ENCODE measurements around the gene TMEM120B. TPM values are rescaled to one million over a fixed set of nuclear protein-coding genes. Genes with fewer than 3 reads are reported as not detected.
"Not testable (repeated sequence)": the region's sequence is repeated elsewhere in the genome, so short reads cannot be mapped to it uniquely, and the experiment has no call there.

Gene TMEM120B
- total RNA-seq, 4 donors from 2014 or later, result 1.9 to 19.9 (median 4.5) TPM

DNA sequence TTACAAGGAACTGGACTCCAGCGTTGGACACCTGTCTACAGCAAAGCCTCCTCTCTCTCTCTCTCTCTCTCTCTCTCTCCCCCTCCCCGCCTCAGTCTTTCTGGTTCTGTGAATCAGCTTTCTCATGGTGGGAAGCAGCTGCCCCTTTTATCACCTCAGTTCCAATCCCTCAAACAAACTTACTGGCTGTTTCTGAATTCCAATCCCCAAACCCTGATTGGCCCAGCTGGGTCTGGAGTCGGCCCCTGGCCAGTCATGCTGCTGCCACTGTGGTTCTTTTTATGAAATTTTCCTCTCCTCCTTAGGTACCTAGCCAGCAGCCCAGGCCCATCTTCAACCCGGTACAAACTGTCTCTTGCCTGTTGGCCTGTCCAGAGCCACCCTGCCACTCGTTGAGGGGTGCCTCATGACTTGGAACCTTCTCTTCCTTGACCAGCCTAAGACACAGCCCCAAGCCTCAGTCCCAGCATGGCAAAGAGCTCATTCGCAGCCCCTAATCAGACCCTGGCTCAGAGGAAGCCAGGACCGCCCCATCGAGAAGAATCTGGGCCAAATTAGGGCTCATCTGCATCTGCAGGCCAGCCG, 33.7 kb upstream of the TMEM120B start:
- H3K27me3 ChIP-seq, result no peaks in the 10 kb centered on the region
- intact Hi-C loops (cut with DNase I; ENCODE audit: low total_unique reads), result loop anchor here (5.0 kb wide), 1 partner anchor 182 kb away; no protein-coding TSS in a partner anchor
- TF ChIP-seq, protein P1, sequence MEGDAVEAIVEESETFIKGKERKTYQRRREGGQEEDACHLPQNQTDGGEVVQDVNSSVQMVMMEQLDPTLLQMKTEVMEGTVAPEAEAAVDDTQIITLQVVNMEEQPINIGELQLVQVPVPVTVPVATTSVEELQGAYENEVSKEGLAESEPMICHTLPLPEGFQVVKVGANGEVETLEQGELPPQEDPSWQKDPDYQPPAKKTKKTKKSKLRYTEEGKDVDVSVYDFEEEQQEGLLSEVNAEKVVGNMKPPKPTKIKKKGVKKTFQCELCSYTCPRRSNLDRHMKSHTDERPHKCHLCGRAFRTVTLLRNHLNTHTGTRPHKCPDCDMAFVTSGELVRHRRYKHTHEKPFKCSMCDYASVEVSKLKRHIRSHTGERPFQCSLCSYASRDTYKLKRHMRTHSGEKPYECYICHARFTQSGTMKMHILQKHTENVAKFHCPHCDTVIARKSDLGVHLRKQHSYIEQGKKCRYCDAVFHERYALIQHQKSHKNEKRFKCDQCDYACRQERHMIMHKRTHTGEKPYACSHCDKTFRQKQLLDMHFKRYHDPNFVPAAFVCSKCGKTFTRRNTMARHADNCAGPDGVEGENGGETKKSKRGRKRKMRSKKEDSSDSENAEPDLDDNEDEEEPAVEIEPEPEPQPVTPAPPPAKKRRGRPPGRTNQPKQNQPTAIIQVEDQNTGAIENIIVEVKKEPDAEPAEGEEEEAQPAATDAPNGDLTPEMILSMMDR (IDR thresholded peaks at IDR 0.05), result no peak
- TF ChIP-seq POLR2AphosphoS5 (IDR thresholded peaks at IDR 0.05), result no peak
- no peak for TF ChIP-seq POLR2A (IDR thresholded peaks at IDR 0.05)
- TF ChIP-seq EP300 (IDR thresholded peaks at IDR 0.05; ENCODE audit: low read depth), result no peak
- H3K27ac ChIP-seq, result no peak overlapping the region
- H3K4me1 ChIP-seq, result peaks cover 0 to 6% (median 0%) of the 10 kb centered on the region in 4 donors
- DNase-seq, result no peak
- 78 to 100% methylated on average over 1 to 9 of the region's 9 CpGs for WGBS, 2 donors (ENCODE audit: low coverage in 1 of 2)
- H3K4me3 ChIP-seq, result no peak overlapping the region
- no peaks in the 10 kb centered on the region for H3K9me3 ChIP-seq
- in situ Hi-C loops (cut with MboI; ENCODE audit: low pct_ligation_motif_present in 1 of 4, low pct_unique_long_range_greater_than_20kb in 1 of 4, low sequenced_read_pairs in 3 of 4), result loop anchor here in 3 of 4 donors (5.0 to 10.0 kb wide), 3 partner anchors 124 to 184 kb away; no protein-coding TSS in a partner anchor
- H3K36me3 ChIP-seq, result no peaks in the 10 kb centered on the region

DNA sequence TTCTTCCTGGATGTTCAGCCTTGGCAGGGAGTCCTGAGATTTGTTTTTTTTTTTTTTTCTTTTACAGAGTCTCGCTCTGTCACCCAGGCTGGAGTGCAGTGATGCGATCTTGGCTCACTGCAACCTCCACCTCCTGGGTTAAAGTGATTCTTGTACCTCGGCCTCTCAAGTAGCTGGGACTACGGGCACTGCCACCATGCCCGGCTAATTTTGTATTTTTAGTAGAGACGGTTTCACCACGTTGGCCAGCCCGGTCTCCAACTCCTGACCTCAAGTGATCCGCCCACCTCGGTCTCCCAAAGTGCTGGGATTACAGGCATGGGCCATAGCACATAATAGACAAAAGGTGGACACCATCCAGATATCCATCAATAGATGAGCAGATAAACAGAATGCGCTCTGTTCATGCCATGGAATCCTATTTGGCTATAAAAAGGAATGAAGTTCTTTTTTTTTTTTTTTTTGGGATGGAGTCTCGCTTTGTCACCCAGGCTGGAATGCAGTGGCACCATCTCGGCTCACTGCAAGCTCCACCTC, 32.8 kb upstream of the TMEM120B start:
- H3K27me3 ChIP-seq, H3K9me3 ChIP-seq, H3K27ac ChIP-seq, DNase-seq, H3K4me3 ChIP-seq, H3K36me3 ChIP-seq, H3K4me1 ChIP-seq: not testable (repeated sequence)
- intact Hi-C loops (cut with DNase I; ENCODE audit: low total_unique reads), result loop anchor here (5.0 kb wide), 1 partner anchor 182 kb away; no protein-coding TSS in a partner anchor
- in situ Hi-C loops (cut with MboI; ENCODE audit: low pct_ligation_motif_present in 1 of 4, low pct_unique_long_range_greater_than_20kb in 1 of 4, low sequenced_read_pairs in 3 of 4), result loop anchor here (5.0 to 10.0 kb wide), 4 partner anchors 125 to 185 kb away; no protein-coding TSS in a partner anchor
- 80 to 86% methylated on average over 1 to 13 of the region's 13 CpGs for WGBS, 2 donors (ENCODE audit: low coverage in 1 of 2)

DNA sequence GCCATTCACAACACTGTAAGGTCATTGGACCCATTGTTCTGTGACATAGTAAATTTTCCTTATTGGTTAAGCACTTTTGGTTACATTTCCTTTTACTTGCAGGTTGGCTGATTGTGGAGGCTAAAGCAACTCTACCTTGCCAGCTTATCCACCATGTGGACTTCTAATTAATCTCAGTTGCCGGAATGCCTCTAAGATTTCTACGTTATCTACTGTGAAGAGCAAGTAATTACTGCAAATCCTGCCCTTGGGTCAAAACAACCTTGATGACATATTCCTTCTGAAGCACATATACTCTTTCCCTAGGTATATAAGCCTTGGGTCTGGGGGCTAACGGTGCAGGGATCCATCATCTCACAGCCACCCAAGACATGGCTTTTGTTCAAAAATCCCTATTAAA, 23.6 kb upstream of the TMEM120B start:
- in situ Hi-C loops (cut with MboI; ENCODE audit: low pct_ligation_motif_present in 1 of 4, low pct_unique_long_range_greater_than_20kb in 1 of 4, low sequenced_read_pairs in 3 of 4) (loop anchor here in 1 of 4 donors (10.0 kb wide), 1 partner anchor 194 kb away; no protein-coding TSS in a partner anchor), intact Hi-C loops (cut with DNase I; ENCODE audit: low total_unique reads) (no loop called here)
- H3K27me3 ChIP-seq, result no peaks in the 10 kb centered on the region
- H3K4me1 ChIP-seq, result peaks cover 0 to 14% (median 8%) of the 10 kb centered on the region in 4 donors
- no peak for TF ChIP-seq POLR2AphosphoS5 (IDR thresholded peaks at IDR 0.05)
- no peaks in the 10 kb centered on the region for H3K9me3 ChIP-seq
- 88 to 93% methylated on average over 2 to 3 of the region's 3 CpGs for WGBS, 2 donors (ENCODE audit: low coverage in 1 of 2)
- no peaks in the 10 kb centered on the region for H3K36me3 ChIP-seq
- H3K4me3 ChIP-seq, result no peak overlapping the region
- DNase-seq, result no peak
- no peak overlapping the region for H3K27ac ChIP-seq

DNA sequence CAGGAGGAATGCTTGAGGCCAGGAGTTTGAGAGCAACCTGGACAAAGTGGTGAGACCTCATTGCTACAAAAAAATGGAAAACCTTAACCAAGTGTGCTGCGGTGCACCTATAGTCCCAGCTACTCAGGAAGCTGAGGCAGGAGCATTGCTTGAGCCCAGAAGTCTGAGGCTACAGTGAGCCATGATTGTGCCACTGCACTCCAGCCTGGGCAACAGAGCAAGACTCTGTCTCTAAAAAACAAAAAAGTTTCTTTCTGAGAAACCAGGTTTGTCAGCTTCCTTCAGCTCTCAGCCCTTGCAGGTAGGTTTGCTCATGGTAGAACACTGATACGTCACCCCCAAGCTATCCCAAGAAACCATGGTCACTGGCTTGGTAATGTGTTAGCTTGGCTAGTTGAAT, 23.1 kb upstream of the TMEM120B start:
- H3K9me3 ChIP-seq, result no peaks in the 10 kb centered on the region
- in situ Hi-C loops (cut with MboI; ENCODE audit: low pct_ligation_motif_present in 1 of 4, low pct_unique_long_range_greater_than_20kb in 1 of 4, low sequenced_read_pairs in 3 of 4), result loop anchor here in 1 of 4 donors (10.0 kb wide), 1 partner anchor 195 kb away; no protein-coding TSS in a partner anchor

DNA sequence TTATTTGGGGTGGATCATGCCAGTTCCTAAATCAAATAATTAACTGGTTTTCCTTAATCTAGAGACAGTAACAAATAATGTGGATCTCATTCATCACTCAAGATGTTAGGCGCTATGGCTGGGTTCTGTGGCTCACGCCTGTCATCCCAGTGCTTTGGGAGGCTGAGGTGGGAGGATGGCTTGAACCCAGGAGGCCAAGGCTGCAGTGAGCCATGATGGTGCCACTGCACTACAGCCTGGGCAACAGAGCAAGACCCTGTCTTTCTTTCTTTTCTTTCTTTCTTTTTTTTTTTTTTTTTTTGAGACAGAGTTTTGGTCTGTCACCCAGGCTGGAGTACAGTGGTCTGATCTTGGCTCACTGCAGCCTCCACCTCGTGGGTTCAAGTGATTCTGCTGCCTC, 19.8 kb upstream of the TMEM120B start:
- intact Hi-C loops (cut with DNase I; ENCODE audit: low total_unique reads); H3K27me3 ChIP-seq; H3K36me3 ChIP-seq; DNase-seq; H3K27ac ChIP-seq; H3K9me3 ChIP-seq; H3K4me3 ChIP-seq; H3K4me1 ChIP-seq: not testable (repeated sequence)
- in situ Hi-C loops (cut with MboI; ENCODE audit: low pct_ligation_motif_present in 1 of 4, low pct_unique_long_range_greater_than_20kb in 1 of 4, low sequenced_read_pairs in 3 of 4), result loop anchor here in 3 of 4 donors (5.0 to 10.0 kb wide), 3 partner anchors 100 to 192 kb away; partner anchors contain the start of genes RHOF (in 3 of the 3) and PSMD9 (in 2 of the 3)
- 69 to 92% methylated on average over 2 to 3 of the region's 3 CpGs for WGBS, 2 donors (ENCODE audit: low coverage in 1 of 2)

More for the DNA sequence above, 23.1 kb upstream of the TMEM120B start:
- H3K36me3 ChIP-seq, result no peaks in the 10 kb centered on the region
- H3K27ac ChIP-seq, result no peak overlapping the region
- intact Hi-C loops (cut with DNase I; ENCODE audit: low total_unique reads), result no loop called here
- H3K4me3 ChIP-seq, result no peak overlapping the region
- H3K27me3 ChIP-seq, result no peaks in the 10 kb centered on the region
- H3K4me1 ChIP-seq, result peaks cover 0 to 14% (median 8%) of the 10 kb centered on the region in 4 donors
- DNase-seq, result no peak
- 98 to 100% methylated on average over 2 of the region's 2 CpGs for WGBS, 2 donors (ENCODE audit: low coverage in 1 of 2)
- TF ChIP-seq POLR2A (IDR thresholded peaks at IDR 0.05), result no peak
- TF ChIP-seq, protein P1 (IDR thresholded peaks at IDR 0.05), result no peak
- no peak for TF ChIP-seq POLR2AphosphoS5 (IDR thresholded peaks at IDR 0.05)
- no peak for TF ChIP-seq EP300 (IDR thresholded peaks at IDR 0.05; ENCODE audit: low read depth)

Measured in transverse colon (tissue), 4 donors.